HEK293 (cell line): Measurements from ENCODE around the gene PPP6R3.

Experiments used
- CTCF ChIA-PET: fragments of 350-600 bp; formaldehyde crosslinking; extraction: SDS; loops from one replicate; lab custom pipeline; 2021; ENCODE audit warnings: antibody characterized with exemption; lab: Yijun Ruan, JAX
- POLR2A ChIA-PET: fragments of 300-600 bp; formaldehyde crosslinking; extraction: SDS; loops from one replicate; lab custom pipeline; 2020; ENCODE audit warnings: antibody characterized with exemption, inconsistent platforms; lab: Yijun Ruan, JAX
- H3K27ac ChIP-seq: fragments of 200-500 bp; sonication (Bioruptor generic); 2 replicates; pipeline ENCODE4 v1.5.1; 2014; ENCODE audit warnings: low read depth, low read length, control low read depth, inconsistent platforms; ENCODE audit errors: extremely low read depth
- H3K36me3 ChIP-seq, 2 experiments: fragments of 200-500 bp in 1 of 2; sonication (Bioruptor generic) in 1 of 2; 1 replicate in 1 of 2; 2 replicates in 1 of 2; pipeline ENCODE4 v1.5.1; 2014 to 2017; ENCODE audit warnings: inconsistent platforms in 2 of 2, low read length in 2 of 2; ENCODE audit not compliant: control insufficient read depth in 2 of 2, insufficient read depth in 1 of 2
- H3K4me1 ChIP-seq: fragments of 200-500 bp; sonication (Bioruptor generic); 2 replicates; pipeline ENCODE4 v1.5.1; 2014; ENCODE audit warnings: mild to moderate bottlenecking, low read length, inconsistent platforms; ENCODE audit not compliant: control insufficient read depth, insufficient read depth
- H3K4me3 ChIP-seq: 2 replicates; pipeline ENCODE4 v1.5.1; 2011; ENCODE audit warnings: low read depth, mild to moderate bottlenecking, control low read depth, low read length, moderate library complexity
- H3K9me3 ChIP-seq: fragments of 200-500 bp; sonication (Bioruptor generic); 2 replicates; pipeline ENCODE4 v1.5.1; 2014; ENCODE audit warnings: low read depth, low read length, inconsistent platforms; ENCODE audit not compliant: control insufficient read depth, insufficient read depth
- KLF8 ChIP-seq: fragments of 450-650 bp; formaldehyde crosslinking; IDR thresholded peaks from 2 replicates; pipeline ENCODE4 v1.5.1; 2016; ENCODE audit warnings: missing biosample characterization, missing genetic modification characterization
- OVOL3 ChIP-seq: fragments of 450-650 bp; formaldehyde crosslinking; IDR thresholded peaks from 2 replicates; pipeline ENCODE4 v1.5.1; 2016; ENCODE audit warnings: missing biosample characterization, missing genetic modification characterization
- PRDM1 ChIP-seq: fragments of 450-650 bp; formaldehyde crosslinking; IDR thresholded peaks from 2 replicates; pipeline ENCODE4; 2016; ENCODE audit warnings: missing biosample characterization, missing genetic modification characterization
- TCF7L2 ChIP-seq: IDR thresholded peaks from 2 replicates; pipeline ENCODE4 v1.6.1; 2011; ENCODE audit warnings: low read depth, mild to moderate bottlenecking, inconsistent platforms, low read length, moderate library complexity, borderline replicate concordance
- YY2 ChIP-seq: fragments of 450-650 bp; formaldehyde crosslinking; IDR thresholded peaks from 2 replicates; pipeline ENCODE4 v1.5.1; 2016; ENCODE audit warnings: missing biosample characterization, missing genetic modification characterization
- ZBTB17 ChIP-seq: fragments of 450-650 bp; formaldehyde crosslinking; IDR thresholded peaks from 2 replicates; pipeline ENCODE4 v1.5.1; 2016; ENCODE audit warnings: missing biosample characterization, missing genetic modification characterization
- ZBTB48 ChIP-seq: fragments of 450-650 bp; formaldehyde crosslinking; IDR thresholded peaks from 2 replicates; pipeline ENCODE4 v1.5.1; 2016; ENCODE audit warnings: missing biosample characterization, missing genetic modification characterization
- ZNF366 ChIP-seq: fragments of 450-650 bp; formaldehyde crosslinking; conservative IDR thresholded peaks from 2 replicates; pipeline ENCODE4 v1.5.1; 2016; ENCODE audit warnings: missing biosample characterization, missing genetic modification characterization
- ZNF521 ChIP-seq: fragments of 450-650 bp; formaldehyde crosslinking; IDR thresholded peaks from 2 replicates; pipeline ENCODE4 v1.5.1; 2017; ENCODE audit warnings: missing biosample characterization, mild to moderate bottlenecking, missing genetic modification characterization
- ZNF561 ChIP-seq: fragments of 450-650 bp; IDR thresholded peaks from 2 replicates; pipeline ENCODE4 v1.5.1; 2018; ENCODE audit warnings: missing biosample characterization, missing genetic modification characterization, borderline replicate concordance
- ZNF701 ChIP-seq: fragments of 450-650 bp; formaldehyde crosslinking; IDR thresholded peaks from 2 replicates; pipeline ENCODE4 v1.5.1; 2016; ENCODE audit warnings: missing biosample characterization, missing genetic modification characterization
- ZNF843 ChIP-seq: fragments of 450-650 bp; formaldehyde crosslinking; IDR thresholded peaks from 2 replicates; pipeline ENCODE4 v1.5.1; 2016; ENCODE audit warnings: missing biosample characterization, missing genetic modification characterization
- TF ChIP-seq, protein P1 (sequence below): fragments of 450-650 bp; formaldehyde crosslinking; IDR thresholded peaks from 2 replicates; pipeline ENCODE4 v1.5.1; 2017; ENCODE audit warnings: missing biosample characterization, missing genetic modification characterization
- TF ChIP-seq, protein P2 (sequence below): fragments of 450-650 bp; formaldehyde crosslinking; IDR thresholded peaks from 2 replicates; pipeline ENCODE4 v1.5.1; 2016; ENCODE audit warnings: missing biosample characterization, missing genetic modification characterization
- TF ChIP-seq, protein P3 (sequence below): fragments of 450-650 bp; formaldehyde crosslinking; optimal IDR thresholded peaks from 2 replicates; pipeline ENCODE3; 2016; ENCODE audit warnings: missing biosample characterization, mild to moderate bottlenecking, missing genetic modification characterization
- TF ChIP-seq, protein P4 (sequence below): fragments of 450-650 bp; formaldehyde crosslinking; IDR thresholded peaks from 2 replicates; pipeline ENCODE4 v1.5.1; 2016; ENCODE audit warnings: missing biosample characterization, missing genetic modification characterization
- TF ChIP-seq, protein P5 (sequence below): fragments of 450-650 bp; formaldehyde crosslinking; IDR thresholded peaks from 2 replicates; pipeline ENCODE4 v1.5.1; 2016; ENCODE audit warnings: missing biosample characterization, missing genetic modification characterization

The PPP6R3 gene

DNA sequence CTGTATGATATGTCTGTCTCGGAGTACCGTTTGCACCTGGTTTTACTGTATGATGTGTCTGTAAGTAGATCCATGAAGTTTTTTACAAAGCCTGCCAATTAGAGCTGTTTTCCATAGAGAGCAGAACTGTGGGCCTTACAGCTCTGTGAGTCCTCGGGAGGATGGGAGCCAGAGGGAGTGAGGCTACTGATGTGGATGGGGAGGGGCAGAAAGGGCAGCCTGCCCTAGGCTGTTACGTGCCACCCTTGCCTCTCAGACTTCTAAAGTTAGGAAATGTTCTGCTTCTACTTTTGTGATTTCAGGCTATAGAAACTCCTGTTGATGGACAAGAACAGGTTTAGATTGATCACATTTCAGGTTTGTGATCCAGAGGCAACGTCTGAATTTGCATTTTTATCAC lies 105.2 kb downstream of the PPP6R3 start:
- POLR2A ChIA-PET, result interaction anchor here (0.6 kb wide), 1 partner anchor 611 kb away, joined by 12 read pairs; no protein-coding TSS in a partner anchor
- Histone ChIP-seq H3K9me3 (no peaks in the 10 kb centered on the region), H3K36me3 (peaks cover 1 to 79% of the 10 kb centered on the region in 2 experiments; a peak in 2 of 3 replicates)
- TF ChIP-seq ZNF843 (tag by site-specific recombination), result no peak
- no peak for TF ChIP-seq ZNF701 (tag by site-specific recombination)
- no peak for TF ChIP-seq YY2 (tag by site-specific recombination)
- no peak for TF ChIP-seq KLF8 (tag by site-specific recombination)
- TF ChIP-seq, protein P1, sequence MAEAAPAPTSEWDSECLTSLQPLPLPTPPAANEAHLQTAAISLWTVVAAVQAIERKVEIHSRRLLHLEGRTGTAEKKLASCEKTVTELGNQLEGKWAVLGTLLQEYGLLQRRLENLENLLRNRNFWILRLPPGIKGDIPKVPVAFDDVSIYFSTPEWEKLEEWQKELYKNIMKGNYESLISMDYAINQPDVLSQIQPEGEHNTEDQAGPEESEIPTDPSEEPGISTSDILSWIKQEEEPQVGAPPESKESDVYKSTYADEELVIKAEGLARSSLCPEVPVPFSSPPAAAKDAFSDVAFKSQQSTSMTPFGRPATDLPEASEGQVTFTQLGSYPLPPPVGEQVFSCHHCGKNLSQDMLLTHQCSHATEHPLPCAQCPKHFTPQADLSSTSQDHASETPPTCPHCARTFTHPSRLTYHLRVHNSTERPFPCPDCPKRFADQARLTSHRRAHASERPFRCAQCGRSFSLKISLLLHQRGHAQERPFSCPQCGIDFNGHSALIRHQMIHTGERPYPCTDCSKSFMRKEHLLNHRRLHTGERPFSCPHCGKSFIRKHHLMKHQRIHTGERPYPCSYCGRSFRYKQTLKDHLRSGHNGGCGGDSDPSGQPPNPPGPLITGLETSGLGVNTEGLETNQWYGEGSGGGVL (tag by site-specific recombination), result no peak
- TF ChIP-seq ZBTB17, result no peak
- TF ChIP-seq ZNF521, result no peak
- TF ChIP-seq, all 188 proteins: peak for 0
- no peak overlapping the region for H3K4me3 ChIP-seq
- no peak overlapping the region for H3K27ac ChIP-seq
- H3K4me1 ChIP-seq, result no peaks in the 10 kb centered on the region
- CTCF ChIA-PET, result no interaction called here

DNA sequence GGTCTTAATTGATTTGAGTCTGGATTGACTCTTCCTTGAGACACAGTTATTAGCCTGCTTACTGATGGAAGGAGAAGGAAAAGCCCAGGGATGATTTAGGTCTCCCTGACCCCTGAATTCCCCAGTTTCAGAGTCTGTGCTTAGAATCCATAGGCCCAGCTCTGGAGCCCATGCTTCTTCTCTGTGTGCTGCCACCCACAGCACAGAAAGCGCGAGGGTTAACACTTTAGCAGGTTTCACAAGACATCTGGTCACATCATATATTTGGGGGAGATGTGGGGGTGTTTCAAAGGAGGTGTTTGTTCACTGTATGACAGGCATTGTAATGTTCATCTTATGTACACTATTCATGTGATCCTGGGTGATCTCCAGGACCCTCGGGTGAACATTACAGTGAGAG lies 107.0 kb downstream of the PPP6R3 start:
- no peaks in the 10 kb centered on the region for H3K9me3 ChIP-seq
- ChIA-PET CTCF (interaction anchor here (2.0 kb wide), 1 partner anchor 16 kb away, joined by 11 read pairs; no protein-coding TSS in a partner anchor), POLR2A (no interaction called here)
- H3K27ac ChIP-seq, result no peak overlapping the region
- peaks cover 6 to 89% of the 10 kb centered on the region in 2 experiments; a peak in 2 of 3 replicates for H3K36me3 ChIP-seq
- no peaks in the 10 kb centered on the region for H3K4me1 ChIP-seq
- H3K4me3 ChIP-seq, result no peak overlapping the region
- TF ChIP-seq, protein P2, sequence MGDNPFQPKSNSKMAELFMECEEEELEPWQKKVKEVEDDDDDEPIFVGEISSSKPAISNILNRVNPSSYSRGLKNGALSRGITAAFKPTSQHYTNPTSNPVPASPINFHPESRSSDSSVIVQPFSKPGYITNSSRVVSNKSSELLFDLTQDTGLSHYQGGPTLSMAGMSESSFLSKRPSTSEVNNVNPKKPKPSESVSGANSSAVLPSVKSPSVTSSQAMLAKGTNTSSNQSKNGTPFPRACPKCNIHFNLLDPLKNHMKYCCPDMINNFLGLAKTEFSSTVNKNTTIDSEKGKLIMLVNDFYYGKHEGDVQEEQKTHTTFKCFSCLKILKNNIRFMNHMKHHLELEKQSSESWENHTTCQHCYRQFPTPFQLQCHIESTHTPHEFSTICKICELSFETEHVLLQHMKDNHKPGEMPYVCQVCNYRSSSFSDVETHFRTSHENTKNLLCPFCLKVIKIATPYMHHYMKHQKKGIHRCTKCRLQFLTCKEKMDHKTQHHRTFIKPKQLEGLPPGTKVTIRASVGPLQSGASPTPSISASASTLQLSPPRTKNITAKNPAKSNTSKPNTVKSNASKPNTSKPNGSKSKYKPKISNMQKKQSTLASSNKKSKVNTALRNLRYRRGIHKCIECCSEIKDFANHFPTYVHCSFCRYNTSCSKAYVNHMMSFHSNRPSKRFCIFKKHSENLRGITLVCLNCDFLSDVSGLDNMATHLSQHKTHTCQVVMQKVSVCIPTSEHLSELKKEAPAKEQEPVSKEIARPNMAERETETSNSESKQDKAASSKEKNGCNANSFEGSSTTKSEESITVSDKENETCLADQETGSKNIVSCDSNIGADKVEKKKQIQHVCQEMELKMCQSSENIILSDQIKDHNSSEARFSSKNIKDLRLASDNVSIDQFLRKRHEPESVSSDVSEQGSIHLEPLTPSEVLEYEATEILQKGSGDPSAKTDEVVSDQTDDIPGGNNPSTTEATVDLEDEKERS, result no peak
- no peak for TF ChIP-seq TCF7L2
- TF ChIP-seq ZNF366 (tag by site-specific recombination), result no peak
- TF ChIP-seq, protein P3, sequence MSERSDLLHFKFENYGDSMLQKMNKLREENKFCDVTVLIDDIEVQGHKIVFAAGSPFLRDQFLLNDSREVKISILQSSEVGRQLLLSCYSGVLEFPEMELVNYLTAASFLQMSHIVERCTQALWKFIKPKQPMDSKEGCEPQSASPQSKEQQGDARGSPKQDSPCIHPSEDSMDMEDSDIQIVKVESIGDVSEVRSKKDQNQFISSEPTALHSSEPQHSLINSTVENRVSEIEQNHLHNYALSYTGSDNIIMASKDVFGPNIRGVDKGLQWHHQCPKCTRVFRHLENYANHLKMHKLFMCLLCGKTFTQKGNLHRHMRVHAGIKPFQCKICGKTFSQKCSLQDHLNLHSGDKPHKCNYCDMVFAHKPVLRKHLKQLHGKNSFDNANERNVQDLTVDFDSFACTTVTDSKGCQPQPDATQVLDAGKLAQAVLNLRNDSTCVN, result no peak
- TF ChIP-seq ZNF561 (tag by site-specific recombination), result no peak
- TF ChIP-seq OVOL3, result no peak
- no peak for TF ChIP-seq PRDM1 (tag by site-specific recombination)
- TF ChIP-seq ZBTB48 (tag by site-specific recombination), result no peak
- TF ChIP-seq, protein P4, sequence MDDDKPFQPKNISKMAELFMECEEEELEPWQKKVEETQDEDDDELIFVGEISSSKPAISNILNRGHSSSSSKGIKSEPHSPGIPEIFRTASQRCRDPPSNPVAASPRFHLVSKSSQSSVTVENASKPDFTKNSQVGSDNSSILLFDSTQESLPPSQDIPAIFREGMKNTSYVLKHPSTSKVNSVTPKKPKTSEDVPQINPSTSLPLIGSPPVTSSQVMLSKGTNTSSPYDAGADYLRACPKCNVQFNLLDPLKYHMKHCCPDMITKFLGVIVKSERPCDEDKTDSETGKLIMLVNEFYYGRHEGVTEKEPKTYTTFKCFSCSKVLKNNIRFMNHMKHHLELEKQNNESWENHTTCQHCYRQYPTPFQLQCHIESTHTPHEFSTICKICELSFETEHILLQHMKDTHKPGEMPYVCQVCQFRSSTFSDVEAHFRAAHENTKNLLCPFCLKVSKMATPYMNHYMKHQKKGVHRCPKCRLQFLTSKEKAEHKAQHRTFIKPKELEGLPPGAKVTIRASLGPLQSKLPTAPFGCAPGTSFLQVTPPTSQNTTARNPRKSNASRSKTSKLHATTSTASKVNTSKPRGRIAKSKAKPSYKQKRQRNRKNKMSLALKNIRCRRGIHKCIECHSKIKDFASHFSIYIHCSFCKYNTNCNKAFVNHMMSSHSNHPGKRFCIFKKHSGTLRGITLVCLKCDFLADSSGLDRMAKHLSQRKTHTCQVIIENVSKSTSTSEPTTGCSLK (tag by site-specific recombination), result no peak
- TF ChIP-seq, protein P5, sequence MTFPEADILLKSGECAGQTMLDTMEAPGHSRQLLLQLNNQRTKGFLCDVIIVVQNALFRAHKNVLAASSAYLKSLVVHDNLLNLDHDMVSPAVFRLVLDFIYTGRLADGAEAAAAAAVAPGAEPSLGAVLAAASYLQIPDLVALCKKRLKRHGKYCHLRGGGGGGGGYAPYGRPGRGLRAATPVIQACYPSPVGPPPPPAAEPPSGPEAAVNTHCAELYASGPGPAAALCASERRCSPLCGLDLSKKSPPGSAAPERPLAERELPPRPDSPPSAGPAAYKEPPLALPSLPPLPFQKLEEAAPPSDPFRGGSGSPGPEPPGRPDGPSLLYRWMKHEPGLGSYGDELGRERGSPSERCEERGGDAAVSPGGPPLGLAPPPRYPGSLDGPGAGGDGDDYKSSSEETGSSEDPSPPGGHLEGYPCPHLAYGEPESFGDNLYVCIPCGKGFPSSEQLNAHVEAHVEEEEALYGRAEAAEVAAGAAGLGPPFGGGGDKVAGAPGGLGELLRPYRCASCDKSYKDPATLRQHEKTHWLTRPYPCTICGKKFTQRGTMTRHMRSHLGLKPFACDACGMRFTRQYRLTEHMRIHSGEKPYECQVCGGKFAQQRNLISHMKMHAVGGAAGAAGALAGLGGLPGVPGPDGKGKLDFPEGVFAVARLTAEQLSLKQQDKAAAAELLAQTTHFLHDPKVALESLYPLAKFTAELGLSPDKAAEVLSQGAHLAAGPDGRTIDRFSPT, result no peak
- TF ChIP-seq, all 188 proteins: peak for 0
